Hepatocyte (in vitro differentiated cells): ENCODE results near the gene PRSS38. TPM values are rescaled to one million over a fixed set of nuclear protein-coding genes. Genes with fewer than 3 reads are reported as not detected.
"Not testable (repeated sequence)": the region's sequence is repeated elsewhere in the genome, so short reads cannot be mapped to it uniquely, and the experiment has no call there.

Experiments
- DNase-seq: peaks from one replicate; pipeline ENCODE4 v3.0.0-alpha.2; 2016; ENCODE audit warnings: low spot score
- H2AFZ ChIP-seq: fragments of 200-600 bp; sonication (generic); 2 replicates; pipeline ENCODE4 v1.6.0; 2016; ENCODE audit warnings: antibody characterized with exemption, mild to moderate bottlenecking
- H3K27ac ChIP-seq: fragments of 200-600 bp; sonication (generic); 2 replicates; pipeline ENCODE4 v1.5.1; 2016; ENCODE audit warnings: mild to moderate bottlenecking
- H3K27me3 ChIP-seq: fragments of 200-600 bp; sonication (generic); 2 replicates; pipeline ENCODE4 v1.6.1; 2016
- H3K36me3 ChIP-seq: fragments of 200-600 bp; sonication (generic); replicated peaks from 2 replicates; pipeline ENCODE4 v1.5.1; 2016; ENCODE audit warnings: low read depth; ENCODE audit not compliant: insufficient read depth
- H3K4me1 ChIP-seq: fragments of 200-600 bp; sonication (generic); 2 replicates; pipeline ENCODE4 v1.5.1; 2016; ENCODE audit warnings: mild to moderate bottlenecking, moderate library complexity; ENCODE audit not compliant: insufficient read depth
- H3K4me2 ChIP-seq: fragments of 200-600 bp; sonication (generic); 2 replicates; pipeline ENCODE4 v1.6.0; 2016
- H3K4me3 ChIP-seq: fragments of 200-600 bp; sonication (generic); 2 replicates; pipeline ENCODE4 v1.5.1; 2016; ENCODE audit warnings: mild to moderate bottlenecking
- H3K79me2 ChIP-seq: fragments of 200-600 bp; sonication (generic); 2 replicates; pipeline ENCODE4 v1.6.0; 2017; ENCODE audit warnings: mild to moderate bottlenecking
- H3K9me2 ChIP-seq: fragments of 200-600 bp; sonication (generic); replicated peaks from 2 replicates; pipeline ENCODE4 v1.6.0; 2017; ENCODE audit warnings: mild to moderate bottlenecking; ENCODE audit not compliant: insufficient read depth
- H3K9me3 ChIP-seq: fragments of 200-600 bp; sonication (generic); 2 replicates; pipeline ENCODE4 v1.5.1; 2016; ENCODE audit warnings: low read depth, mild to moderate bottlenecking
- H4K20me1 ChIP-seq: fragments of 200-600 bp; sonication (generic); 2 replicates; pipeline ENCODE4 v1.6.0; 2016; ENCODE audit warnings: mild to moderate bottlenecking; ENCODE audit not compliant: insufficient read depth, poor library complexity, severe bottlenecking
- CTCF ChIP-seq: fragments of 200-600 bp; sonication (generic); IDR thresholded peaks from 2 replicates; pipeline ENCODE4 v1.5.1; 2016; ENCODE audit warnings: antibody characterized with exemption, mild to moderate bottlenecking; ENCODE audit not compliant: poor library complexity
- EZH2 ChIP-seq: fragments of 200-600 bp; sonication (generic); IDR thresholded peaks from 2 replicates; pipeline ENCODE4 v1.6.1; 2016; ENCODE audit warnings: antibody characterized with exemption, mild to moderate bottlenecking, borderline replicate concordance
- EZH2phosphoT487 ChIP-seq: fragments of 200-600 bp; sonication (generic); IDR thresholded peaks from one replicate; pipeline ENCODE4 v1.6.1; 2018; ENCODE audit warnings: antibody characterized with exemption, mild to moderate bottlenecking, low read depth, moderate library complexity; ENCODE audit not compliant: unreplicated experiment, severe bottlenecking
- WGBS: methylation state at CpG from one replicate; pipeline ENCODE4 v1.1.6; 2016; ENCODE audit warnings: low lambda C conversion rate; ENCODE audit errors: missing lambda C conversion rate; 5-methylcytosine and 5-hydroxymethylcytosine counted together
- polyA plus RNA-seq: library from polyadenylated mRNA; unstranded; fragments of >200 nt; fragmentation: Nextera tagmentation; extraction: Ambion mirVana; gene quantifications from 2 replicates; pipeline ENCODE4 v1.2.1, GENCODE V29; 2016
- total RNA-seq: library from RNA; depleted of rRNA; stranded (reverse); fragments of >200 nt; gene quantifications from 2 replicates; pipeline ENCODE4 v1.2.3, GENCODE V29; 2014

Gene PRSS38
- total and polyA plus RNA-seq, 2 experiments from 2014 or later: not detected

- H3K27me3 ChIP-seq: peaks cover 11% of the 10 kb centered on the region
- H3K9me3 ChIP-seq, H3K4me1 ChIP-seq, H3K9me2 ChIP-seq, H3K27ac ChIP-seq, DNase-seq, H3K79me2 ChIP-seq, H3K36me3 ChIP-seq, H2AFZ ChIP-seq, H3K4me3 ChIP-seq, H4K20me1 ChIP-seq, H3K4me2 ChIP-seq: not testable (repeated sequence)
- 90% methylated on average over 3 of the region's 3 CpGs for WGBS
Measured at GRCh38 chr1:227877810-227878209, 62.3 kb downstream of the PRSS38 start.

- no peaks in the 10 kb centered on the region for H3K9me3 ChIP-seq
- no peak overlapping the region for H3K4me3 ChIP-seq
- no peak overlapping the region for H2AFZ ChIP-seq
- WGBS: 89% methylated on average over 4 of the region's 4 CpGs
- H3K27ac ChIP-seq: no peak overlapping the region
- H3K9me2 ChIP-seq: no peaks in the 10 kb centered on the region
- H3K79me2 ChIP-seq: no peaks in the 10 kb centered on the region
- H3K4me2 ChIP-seq: no peak overlapping the region
- DNase-seq: no peak
- H3K36me3 ChIP-seq: no peaks in the 10 kb centered on the region
- TF ChIP-seq EZH2phosphoT487 (no peak), EZH2 (no peak), CTCF (no peak)
- peaks cover 11% of the 10 kb centered on the region for H3K27me3 ChIP-seq
- peaks cover 5% of the 10 kb centered on the region for H3K4me1 ChIP-seq
- H4K20me1 ChIP-seq: no peaks in the 10 kb centered on the region
Measured at GRCh38 chr1:227880342-227880924, 65.0 kb downstream of the PRSS38 start.

GRCh38 chr1:227883073-227883520 is 67.6 kb downstream of the PRSS38 start:
- WGBS: 92% methylated on average over 9 of the region's 9 CpGs
- DNase-seq: no peak

More at GRCh38 chr1:227883073-227883520, 67.6 kb downstream of the PRSS38 start:
- Histone ChIP-seq H3K9me3 (no peaks in the 10 kb centered on the region), H3K36me3 (no peaks in the 10 kb centered on the region), H3K27ac (no peak overlapping the region), H3K4me1 (peaks cover 28% of the 10 kb centered on the region), H3K4me2 (no peak overlapping the region), H4K20me1 (no peaks in the 10 kb centered on the region), H2AFZ (no peak overlapping the region), H3K27me3 (peaks cover 11% of the 10 kb centered on the region), H3K4me3 (no peak overlapping the region), H3K79me2 (no peaks in the 10 kb centered on the region), H3K9me2 (no peaks in the 10 kb centered on the region)
- TF ChIP-seq CTCF: no peak
- TF ChIP-seq EZH2: no peak
- no peak for TF ChIP-seq EZH2phosphoT487
